Skeletal muscle tissue (tissue), 4 donors: ENCODE measurements around the gene HMG20A. TPM values are rescaled to one million over a fixed set of nuclear protein-coding genes. Genes with fewer than 3 reads are reported as not detected.

ENCODE experiments used
- H3K27ac ChIP-seq: one replicate; pipeline ENCODE4 v1.7.0; 2013; ENCODE audit warnings: mild to moderate bottlenecking, low read depth, low read length, inconsistent platforms
- H3K27me3 ChIP-seq, 3 donors: one replicate each; pipeline ENCODE4 v1.7.0; 2013; ENCODE audit warnings: low read length in 3 of 3; ENCODE audit not compliant: control insufficient read depth in 3 of 3, insufficient read depth in 3 of 3
- H3K36me3 ChIP-seq, 3 donors: one replicate each; pipeline ENCODE4 v1.7.0; 2013; ENCODE audit warnings: low read length in 3 of 3; ENCODE audit not compliant: control insufficient read depth in 3 of 3, insufficient read depth in 3 of 3
- H3K4me1 ChIP-seq, 3 donors: one replicate each; pipeline ENCODE4 v1.7.0; 2013; ENCODE audit warnings: low read length in 3 of 3, mild to moderate bottlenecking in 3 of 3; ENCODE audit not compliant: control insufficient read depth in 3 of 3, insufficient read depth in 3 of 3
- H3K4me3 ChIP-seq, 3 donors: one replicate each; pipeline ENCODE4 v1.7.0; 2013; ENCODE audit warnings: low read length in 3 of 3
- H3K9ac ChIP-seq, 3 donors: one replicate each; pipeline ENCODE4 v1.7.0; 2013; ENCODE audit warnings: low read length in 3 of 3, mild to moderate bottlenecking in 3 of 3, moderate library complexity in 2 of 3, low read depth in 1 of 3
- H3K9me3 ChIP-seq, 3 donors: one replicate each; pipeline ENCODE4 v1.7.0; 2013; ENCODE audit warnings: low read length in 3 of 3; ENCODE audit not compliant: control insufficient read depth in 3 of 3
- total RNA-seq: library from RNA; depleted of rRNA; stranded (reverse); fragments of >200 nt; gene quantifications from one replicate; pipeline ENCODE4 v1.2.3, GENCODE V29; 2014
- donor health status: Osteomylitis.

HMG20A gene
- total RNA-seq, 1 donor from 2014 or later, result 30.3 TPM

GRCh38 chr15:77531191-77532000 is 110.7 kb downstream of the HMG20A start:
- H3K4me3 ChIP-seq, result no peak overlapping the region
- H3K9ac ChIP-seq, result no peak overlapping the region
- no peaks in the 10 kb centered on the region for H3K36me3 ChIP-seq
- H3K27ac ChIP-seq, result no peak overlapping the region
- peaks cover 0 to 27% (median 3%) of the 10 kb centered on the region in 3 donors for H3K4me1 ChIP-seq
- no peaks in the 10 kb centered on the region for H3K9me3 ChIP-seq
- no peaks in the 10 kb centered on the region for H3K27me3 ChIP-seq

GRCh38 chr15:77532067-77532710 is 111.5 kb downstream of the HMG20A start:
- no peaks in the 10 kb centered on the region for H3K36me3 ChIP-seq
- no peak overlapping the region for H3K27ac ChIP-seq
- H3K9ac ChIP-seq, result no peak overlapping the region
- H3K27me3 ChIP-seq, result no peaks in the 10 kb centered on the region
- no peaks in the 10 kb centered on the region for H3K9me3 ChIP-seq
- H3K4me1 ChIP-seq, result peaks cover 0 to 27% (median 3%) of the 10 kb centered on the region in 3 donors
- H3K4me3 ChIP-seq, result no peak overlapping the region

- Histone ChIP-seq H3K9ac (no peak overlapping the region), H3K4me3 (no peak overlapping the region), H3K27ac (no peak overlapping the region), H3K27me3 (no peaks in the 10 kb centered on the region), H3K36me3 (no peaks in the 10 kb centered on the region), H3K9me3 (no peaks in the 10 kb centered on the region), H3K4me1 (peaks cover 0 to 21% (median 3%) of the 10 kb centered on the region in 3 donors)
Measured at GRCh38 chr15:77532846-77533245, 112.2 kb downstream of the HMG20A start.

- Histone ChIP-seq H3K9ac (no peak overlapping the region), H3K36me3 (no peaks in the 10 kb centered on the region), H3K4me3 (no peak overlapping the region), H3K9me3 (no peaks in the 10 kb centered on the region), H3K27ac (no peak overlapping the region), H3K27me3 (no peaks in the 10 kb centered on the region), H3K4me1 (peaks cover 0 to 16% (median 6%) of the 10 kb centered on the region in 3 donors)
Measured at GRCh38 chr15:77533578-77534430, 113.1 kb downstream of the HMG20A start.

Other genes starting within 250 kb of the HMG20A start
- gene PEAK1, start 784 bp upstream of the HMG20A start, total RNA-seq, result 60.0 TPM
- gene LINGO1, start 212.0 kb downstream of the HMG20A start, total RNA-seq, result 3.7 TPM